ENCODE data around the gene FAM184A. TPM values are rescaled to one million over a fixed set of nuclear protein-coding genes. Genes with fewer than 3 reads are reported as not detected.

Gene FAM184A
- polyA plus RNA-seq, 2 of the 4 experiments (the other 2 are of a cell fraction): 0.06 TPM; not detected in 1

DNA sequence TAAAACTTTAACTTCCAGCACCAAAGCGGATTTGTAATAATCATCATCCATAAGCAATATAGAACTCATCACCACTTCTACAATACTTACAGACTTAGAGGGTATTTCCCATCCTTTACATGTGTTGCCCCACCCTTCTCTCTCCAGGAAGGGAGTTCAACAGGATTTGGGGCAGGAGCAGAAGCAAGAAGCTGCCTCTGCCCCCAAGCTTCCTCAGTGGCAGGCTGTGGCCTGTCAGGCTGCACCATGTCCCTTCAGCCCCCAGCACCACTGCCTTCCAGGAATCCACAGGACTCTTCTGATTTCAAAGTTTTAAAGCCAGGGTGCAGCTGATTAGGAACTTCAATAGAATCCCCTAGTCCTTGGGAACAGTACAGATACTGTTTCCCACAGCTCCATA lies 106.8 kb downstream of the FAM184A start:
- ChIA-PET POLR2A (no interaction called here), CTCF (interaction anchor here (0.8 to 6.2 kb wide), 2 partner anchors 41 to 140 kb away, joined by 3 to 36 read pairs; no protein-coding TSS in a partner anchor)
- H3K4me3 ChIP-seq: no peak overlapping the region
- no peak for TF ChIP-seq FOXS1 (CRISPR knock-in tag; IDR thresholded peaks at IDR 0.05)
- TF ChIP-seq CBX2 (IDR thresholded peaks at IDR 0.05; ENCODE audit: borderline replicate concordance, low read depth): no peak
- no peak for TF ChIP-seq POLR2AphosphoS2 (conservative IDR thresholded peaks at IDR 0.05; ENCODE audit: low read length)
- no peak for TF ChIP-seq EP300 (IDR thresholded peaks at IDR 0.05)
- no peak for TF ChIP-seq TFCP2L1 (CRISPR knock-in tag; IDR thresholded peaks at IDR 0.05)
- no peak for TF ChIP-seq MAZ (IDR thresholded peaks at IDR 0.05; ENCODE audit: borderline replicate concordance, low read depth, low read length)
- no peak for TF ChIP-seq MYC (IDR thresholded peaks at IDR 0.05; ENCODE audit: borderline replicate concordance, low read length)
- TF ChIP-seq, protein P1, sequence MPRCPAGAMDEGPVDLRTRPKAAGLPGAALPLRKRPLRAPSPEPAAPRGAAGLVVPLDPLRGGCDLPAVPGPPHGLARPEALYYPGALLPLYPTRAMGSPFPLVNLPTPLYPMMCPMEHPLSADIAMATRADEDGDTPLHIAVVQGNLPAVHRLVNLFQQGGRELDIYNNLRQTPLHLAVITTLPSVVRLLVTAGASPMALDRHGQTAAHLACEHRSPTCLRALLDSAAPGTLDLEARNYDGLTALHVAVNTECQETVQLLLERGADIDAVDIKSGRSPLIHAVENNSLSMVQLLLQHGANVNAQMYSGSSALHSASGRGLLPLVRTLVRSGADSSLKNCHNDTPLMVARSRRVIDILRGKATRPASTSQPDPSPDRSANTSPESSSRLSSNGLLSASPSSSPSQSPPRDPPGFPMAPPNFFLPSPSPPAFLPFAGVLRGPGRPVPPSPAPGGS (IDR thresholded peaks at IDR 0.05): no peak
- TF ChIP-seq, protein P2, sequence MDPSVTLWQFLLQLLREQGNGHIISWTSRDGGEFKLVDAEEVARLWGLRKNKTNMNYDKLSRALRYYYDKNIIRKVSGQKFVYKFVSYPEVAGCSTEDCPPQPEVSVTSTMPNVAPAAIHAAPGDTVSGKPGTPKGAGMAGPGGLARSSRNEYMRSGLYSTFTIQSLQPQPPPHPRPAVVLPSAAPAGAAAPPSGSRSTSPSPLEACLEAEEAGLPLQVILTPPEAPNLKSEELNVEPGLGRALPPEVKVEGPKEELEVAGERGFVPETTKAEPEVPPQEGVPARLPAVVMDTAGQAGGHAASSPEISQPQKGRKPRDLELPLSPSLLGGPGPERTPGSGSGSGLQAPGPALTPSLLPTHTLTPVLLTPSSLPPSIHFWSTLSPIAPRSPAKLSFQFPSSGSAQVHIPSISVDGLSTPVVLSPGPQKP (IDR thresholded peaks at IDR 0.05; ENCODE audit: low read depth, low read length): no peak
- TF ChIP-seq CHD4 (IDR thresholded peaks at IDR 0.05; ENCODE audit: borderline replicate concordance): no peak
- TF ChIP-seq, protein P3, sequence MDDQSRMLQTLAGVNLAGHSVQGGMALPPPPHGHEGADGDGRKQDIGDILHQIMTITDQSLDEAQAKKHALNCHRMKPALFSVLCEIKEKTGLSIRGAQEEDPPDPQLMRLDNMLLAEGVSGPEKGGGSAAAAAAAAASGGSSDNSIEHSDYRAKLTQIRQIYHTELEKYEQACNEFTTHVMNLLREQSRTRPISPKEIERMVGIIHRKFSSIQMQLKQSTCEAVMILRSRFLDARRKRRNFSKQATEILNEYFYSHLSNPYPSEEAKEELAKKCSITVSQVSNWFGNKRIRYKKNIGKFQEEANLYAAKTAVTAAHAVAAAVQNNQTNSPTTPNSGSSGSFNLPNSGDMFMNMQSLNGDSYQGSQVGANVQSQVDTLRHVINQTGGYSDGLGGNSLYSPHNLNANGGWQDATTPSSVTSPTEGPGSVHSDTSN (IDR thresholded peaks at IDR 0.05): no peak
- no peak for TF ChIP-seq ZNF302 (CRISPR knock-in tag; IDR thresholded peaks at IDR 0.05)
- H3K9me3 ChIP-seq: no peaks in the 10 kb centered on the region
- ATAC-seq (no peak), FAIRE-seq (no peak), DNase-seq (ENCODE audit: low read depth in 1 of 2, low spot score in 1 of 2) (no peak)
- H3K4me1 ChIP-seq: no peaks in the 10 kb centered on the region
- WGBS (ENCODE audit: missing lambda C conversion rate): 91% methylated on average over 1 of the region's 1 CpG
- H3K27ac ChIP-seq: no peak overlapping the region
- H3K4me2 ChIP-seq: no peak overlapping the region

DNA sequence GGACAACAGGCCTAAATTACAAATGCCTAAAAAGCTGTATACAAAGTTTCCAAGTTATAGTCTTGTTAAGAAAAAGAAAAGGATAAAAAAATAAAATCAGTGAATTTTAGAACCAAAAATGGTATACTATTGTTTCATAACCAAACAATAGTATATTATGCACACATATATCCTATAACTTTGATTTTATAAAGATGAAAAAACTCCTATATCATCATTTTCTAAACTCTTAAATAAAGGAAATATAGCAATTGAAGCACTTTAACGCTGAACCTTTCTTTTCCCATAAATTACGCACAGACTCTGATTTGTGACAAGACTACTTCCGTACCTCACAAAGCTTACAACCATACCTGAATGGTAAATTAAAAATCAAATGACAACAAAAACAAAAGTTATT lies 107.6 kb downstream of the FAM184A start:
- POLR2A ChIA-PET: no interaction called here
- Histone ChIP-seq H3K9me3 (no peaks in the 10 kb centered on the region), H3K4me1 (no peaks in the 10 kb centered on the region), H3K27ac (no peak overlapping the region), H3K4me3 (no peak overlapping the region), H3K4me2 (no peak overlapping the region)
- no peak for ATAC-seq
- WGBS (ENCODE audit: missing lambda C conversion rate): 76% methylated on average over 3 of the region's 3 CpGs
- no peak for DNase-seq (ENCODE audit: low read depth in 1 of 2, low spot score in 1 of 2)
- TF ChIP-seq SMC3 (IDR thresholded peaks at IDR 0.05) (no peak), MAFK (IDR thresholded peaks at IDR 0.05; ENCODE audit: partially characterized antibody) (peak; percentile 31)
- FAIRE-seq: no peak
- CTCF ChIA-PET: interaction anchor here (0.6 to 6.2 kb wide), 2 partner anchors 11 to 140 kb away, joined by 3 to 36 read pairs; no protein-coding TSS in a partner anchor

DNA sequence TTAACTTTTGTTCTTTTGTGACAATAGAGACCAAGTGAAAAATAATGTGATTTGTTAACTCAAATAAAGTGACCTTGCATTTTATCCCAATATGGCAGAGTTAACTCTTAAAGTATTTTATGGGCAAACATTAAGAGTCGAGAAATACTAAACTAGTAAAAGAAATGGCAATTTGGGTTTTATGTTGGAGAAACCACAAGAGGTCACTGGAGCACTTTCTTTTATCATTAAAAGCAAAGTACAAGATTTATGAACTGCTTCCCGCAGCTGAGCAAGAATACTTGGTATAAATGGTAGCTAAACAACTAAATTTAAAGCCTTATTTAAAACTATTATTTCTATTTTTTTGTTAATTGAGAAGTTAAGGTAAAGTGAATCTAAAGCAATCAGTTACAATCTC lies 110.0 kb downstream of the FAM184A start:
- DNase-seq (ENCODE audit: low read depth in 1 of 2, low spot score in 1 of 2): peak in 1 of 2 experiments; percentile 20
- CTCF ChIA-PET: interaction anchor here (0.6 to 6.2 kb wide), 5 partner anchors 10 to 161 kb away, joined by 3 to 36 read pairs (median 3); no protein-coding TSS in a partner anchor
- ATAC-seq: no peak
- TF ChIP-seq SMC3 (IDR thresholded peaks at IDR 0.05) (peak; percentile 32; the same call in 1 of the 3 replicates), ZNF302 (CRISPR knock-in tag; IDR thresholded peaks at IDR 0.05) (no peak), RAD21 (conservative IDR thresholded peaks at IDR 0.05 in 1 of 2, IDR thresholded peaks at IDR 0.05 in 1 of 2) (peak; percentile 48 to 53), MYC (IDR thresholded peaks at IDR 0.05; ENCODE audit: borderline replicate concordance, low read length) (no peak)
- TF ChIP-seq, protein P4, sequence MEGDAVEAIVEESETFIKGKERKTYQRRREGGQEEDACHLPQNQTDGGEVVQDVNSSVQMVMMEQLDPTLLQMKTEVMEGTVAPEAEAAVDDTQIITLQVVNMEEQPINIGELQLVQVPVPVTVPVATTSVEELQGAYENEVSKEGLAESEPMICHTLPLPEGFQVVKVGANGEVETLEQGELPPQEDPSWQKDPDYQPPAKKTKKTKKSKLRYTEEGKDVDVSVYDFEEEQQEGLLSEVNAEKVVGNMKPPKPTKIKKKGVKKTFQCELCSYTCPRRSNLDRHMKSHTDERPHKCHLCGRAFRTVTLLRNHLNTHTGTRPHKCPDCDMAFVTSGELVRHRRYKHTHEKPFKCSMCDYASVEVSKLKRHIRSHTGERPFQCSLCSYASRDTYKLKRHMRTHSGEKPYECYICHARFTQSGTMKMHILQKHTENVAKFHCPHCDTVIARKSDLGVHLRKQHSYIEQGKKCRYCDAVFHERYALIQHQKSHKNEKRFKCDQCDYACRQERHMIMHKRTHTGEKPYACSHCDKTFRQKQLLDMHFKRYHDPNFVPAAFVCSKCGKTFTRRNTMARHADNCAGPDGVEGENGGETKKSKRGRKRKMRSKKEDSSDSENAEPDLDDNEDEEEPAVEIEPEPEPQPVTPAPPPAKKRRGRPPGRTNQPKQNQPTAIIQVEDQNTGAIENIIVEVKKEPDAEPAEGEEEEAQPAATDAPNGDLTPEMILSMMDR (IDR thresholded peaks at IDR 0.05): peak; percentile 37
- TF ChIP-seq, protein P5, sequence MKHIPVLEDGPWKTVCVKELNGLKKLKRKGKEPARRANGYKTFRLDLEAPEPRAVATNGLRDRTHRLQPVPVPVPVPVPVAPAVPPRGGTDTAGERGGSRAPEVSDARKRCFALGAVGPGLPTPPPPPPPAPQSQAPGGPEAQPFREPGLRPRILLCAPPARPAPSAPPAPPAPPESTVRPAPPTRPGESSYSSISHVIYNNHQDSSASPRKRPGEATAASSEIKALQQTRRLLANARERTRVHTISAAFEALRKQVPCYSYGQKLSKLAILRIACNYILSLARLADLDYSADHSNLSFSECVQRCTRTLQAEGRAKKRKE (CRISPR knock-in tag; IDR thresholded peaks at IDR 0.05; ENCODE audit: low read depth): no peak
- no peak for FAIRE-seq
- POLR2A ChIA-PET: no interaction called here
- WGBS (ENCODE audit: missing lambda C conversion rate): 16% methylated on average over 2 of the region's 2 CpGs
- Histone ChIP-seq H3K27ac (no peak overlapping the region), H3K4me1 (no peaks in the 10 kb centered on the region), H3K4me3 (no peak overlapping the region), H3K9me3 (no peaks in the 10 kb centered on the region), H3K4me2 (no peak overlapping the region)

All from A549 (cell line).